WTC11 (cell line): ENCODE data around the gene SPNS3. TPM values are rescaled to one million over a fixed set of nuclear protein-coding genes. Genes with fewer than 3 reads are reported as not detected.

ENCODE experiments used
- ATAC-seq: fragments of 200-7000 bp; cut with Tn5 transposase; 2 replicates; pipeline ENCODE4 v1.10.0; 2021; ENCODE audit warnings: mild to moderate bottlenecking, moderate library complexity
- CTCF ChIA-PET: fragments of 300-600 bp; sonication (Branson Sonifier 250); formaldehyde crosslinking; loops from one replicate; lab custom pipeline; 2021; ENCODE audit warnings: antibody characterized with exemption; lab: Charles Lee
- POLR2A ChIA-PET: fragments of 350-600 bp; sonication (Branson Sonifier 250); formaldehyde crosslinking; loops from one replicate; lab custom pipeline; 2021; ENCODE audit warnings: antibody characterized with exemption; lab: Charles Lee
- DNase-seq: peaks from one replicate; pipeline ENCODE4 v3.0.0; 2021; ENCODE audit warnings: low spot score
- H3K27ac Mint-ChIP-seq: 2 replicates; pipeline ENCODE4 v1.8.0; 2021; ENCODE audit warnings: mixed read lengths
- H3K27me3 Mint-ChIP-seq: 2 replicates; pipeline ENCODE4 v1.8.0; 2021; ENCODE audit warnings: low read depth, mild to moderate bottlenecking, moderate library complexity, mixed read lengths
- H3K36me3 Mint-ChIP-seq: 2 replicates; pipeline ENCODE4 v1.8.0; 2021; ENCODE audit warnings: mixed read lengths
- H3K4me1 Mint-ChIP-seq: 2 replicates; pipeline ENCODE4 v1.8.0; 2022; ENCODE audit warnings: mixed read lengths
- H3K4me3 Mint-ChIP-seq: 2 replicates; pipeline ENCODE4 v1.8.0; 2021; ENCODE audit warnings: mild to moderate bottlenecking, moderate library complexity, mixed read lengths
- H3K9me3 Mint-ChIP-seq: 2 replicates; pipeline ENCODE4 v1.8.0; 2021; ENCODE audit warnings: mixed read lengths
- E2F4 ChIP-seq: sonication (generic); formaldehyde crosslinking; IDR thresholded peaks from 2 replicates; pipeline ENCODE4 v1.8.1; 2022; ENCODE audit warnings: low read depth, mild to moderate bottlenecking, moderate library complexity, missing genetic modification reagents, borderline replicate concordance
- ELF4 ChIP-seq: sonication (generic); formaldehyde crosslinking; IDR thresholded peaks from 2 replicates; pipeline ENCODE4 v1.8.1; 2022; ENCODE audit warnings: low read depth, mild to moderate bottlenecking, moderate library complexity, missing genetic modification reagents
- EMX1 ChIP-seq: fragments of 250-450 bp; sonication (Bioruptor Pico); IDR thresholded peaks from 2 replicates; pipeline ENCODE4 v1.8.0; 2021; ENCODE audit warnings: mild to moderate bottlenecking
- GTF2I ChIP-seq: fragments of 250-450 bp; sonication (Bioruptor Pico); conservative IDR thresholded peaks from 2 replicates; pipeline ENCODE4 v1.4.0; 2021; ENCODE audit warnings: mild to moderate bottlenecking
- MYBL2 ChIP-seq: sonication (generic); formaldehyde crosslinking; IDR thresholded peaks from 2 replicates; pipeline ENCODE4 v1.8.1; 2023; ENCODE audit warnings: mild to moderate bottlenecking, moderate library complexity, missing genetic modification reagents
- NFE2L1 ChIP-seq: sonication (generic); formaldehyde crosslinking; IDR thresholded peaks from 2 replicates; pipeline ENCODE4 v1.8.1; 2023; ENCODE audit warnings: missing genetic modification reagents
- RELA ChIP-seq: sonication (generic); formaldehyde crosslinking; IDR thresholded peaks from 2 replicates; pipeline ENCODE4 v1.8.1; 2022; ENCODE audit warnings: missing genetic modification reagents, mild to moderate bottlenecking, borderline replicate concordance
- SMAD3 ChIP-seq: sonication (generic); formaldehyde crosslinking; IDR thresholded peaks from 2 replicates; pipeline ENCODE4 v1.8.0; 2022; ENCODE audit warnings: missing genetic modification reagents, mild to moderate bottlenecking, borderline replicate concordance
- SP1 ChIP-seq: sonication (generic); formaldehyde crosslinking; conservative IDR thresholded peaks from 2 replicates; pipeline ENCODE4 v1.8.1; 2022; ENCODE audit warnings: missing genetic modification reagents
- TEAD4 ChIP-seq: sonication (generic); formaldehyde crosslinking; IDR thresholded peaks from 2 replicates; pipeline ENCODE4 v1.8.0; 2022; ENCODE audit warnings: mild to moderate bottlenecking, missing genetic modification reagents
- USF2 ChIP-seq: sonication (generic); formaldehyde crosslinking; IDR thresholded peaks from 2 replicates; pipeline ENCODE4 v1.8.1; 2023; ENCODE audit warnings: mild to moderate bottlenecking, missing genetic modification reagents, moderate library complexity
- ZNF219 ChIP-seq: sonication (generic); formaldehyde crosslinking; IDR thresholded peaks from 2 replicates; pipeline ENCODE4 v1.8.0; 2023; ENCODE audit warnings: missing genetic modification reagents, mild to moderate bottlenecking, borderline replicate concordance
- ZNF416 ChIP-seq: fragments of 250-450 bp; sonication (Bioruptor Pico); IDR thresholded peaks from 2 replicates; pipeline ENCODE4 v1.9.0; 2021; ENCODE audit warnings: mild to moderate bottlenecking, inconsistent platforms
- total RNA-seq: library from RNA; stranded (reverse); gene quantifications from 3 replicates; pipeline ENCODE4 v1.2.3, GENCODE V29; 2021
- TF ChIP-seq, protein P1 (sequence below): sonication (generic); formaldehyde crosslinking; IDR thresholded peaks from 2 replicates; pipeline ENCODE4 v1.8.1; 2023; ENCODE audit warnings: mild to moderate bottlenecking, missing genetic modification reagents, moderate library complexity
- TF ChIP-seq, protein P2 (sequence below): sonication (generic); formaldehyde crosslinking; IDR thresholded peaks from 2 replicates; pipeline ENCODE4 v1.8.0; 2022; ENCODE audit warnings: mild to moderate bottlenecking, missing genetic modification reagents
- TF ChIP-seq, protein P3 (sequence below): sonication (generic); formaldehyde crosslinking; IDR thresholded peaks from 2 replicates; pipeline ENCODE4 v1.8.0; 2023; ENCODE audit warnings: missing genetic modification reagents, mild to moderate bottlenecking, borderline replicate concordance

SPNS3 gene
- total RNA-seq, 1 experiment from 2014 or later = not detected

GRCh38 chr17:4503283-4504025 lies 69.7 kb downstream of the SPNS3 start:
- H3K9me3 Mint-ChIP-seq = no peaks in the 10 kb centered on the region
- H3K27me3 Mint-ChIP-seq = peaks cover 49% of the 10 kb centered on the region
- no peaks in the 10 kb centered on the region for H3K36me3 Mint-ChIP-seq
- ATAC-seq = no peak
- peaks cover 10% of the 10 kb centered on the region for H3K4me1 Mint-ChIP-seq
- TF ChIP-seq SP1 (CRISPR knock-in tag) (no peak), SMAD3 (no peak)
- CTCF ChIA-PET = interaction anchor here (0.6 to 2.4 kb wide), 6 partner anchors 22 to 304 kb away, joined by 3 to 11 read pairs (median 4); partner anchors contain the start of gene GLTPD2
- H3K4me3 Mint-ChIP-seq = no peak overlapping the region
- H3K27ac Mint-ChIP-seq = no peak overlapping the region
- POLR2A ChIA-PET = no interaction called here
- DNase-seq = no peak

DNA sequence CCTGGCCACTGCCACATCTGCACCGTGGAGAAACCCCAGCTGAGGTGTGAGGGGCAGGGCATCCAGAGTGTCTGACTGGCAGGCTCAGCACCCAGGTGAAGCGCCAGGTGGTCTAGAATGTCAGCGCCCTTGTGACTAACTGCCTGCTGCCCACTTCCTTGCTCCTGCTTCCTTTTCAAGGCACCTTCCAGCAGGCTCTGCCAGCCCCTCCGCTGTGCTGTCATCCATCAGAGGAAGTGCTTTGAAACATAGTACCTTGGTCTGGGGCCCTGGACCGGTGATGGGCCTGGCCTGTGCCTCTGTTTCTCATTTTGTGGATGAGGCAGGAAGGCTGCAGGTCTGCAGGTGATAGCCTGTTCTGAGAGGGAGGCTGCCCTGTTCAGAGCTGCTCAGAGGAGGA lies 70.4 kb downstream of the SPNS3 start:
- POLR2A ChIA-PET = no interaction called here

GRCh38 chr17:4505187-4505586 lies 71.4 kb downstream of the SPNS3 start:
- Mint-ChIP-seq H3K27ac (no peak overlapping the region), H3K9me3 (no peaks in the 10 kb centered on the region), H3K4me3 (no peak overlapping the region), H3K36me3 (no peaks in the 10 kb centered on the region), H3K4me1 (peaks cover 8% of the 10 kb centered on the region), H3K27me3 (peaks cover 44% of the 10 kb centered on the region)
- no peak for ATAC-seq
- TF ChIP-seq USF2 (CRISPR knock-in tag) (no peak), MYBL2 (CRISPR knock-in tag) (no peak), RELA (CRISPR knock-in tag) (no peak), TEAD4 (CRISPR knock-in tag) (no peak), GTF2I (CRISPR knock-in tag) (no peak)
- CTCF ChIA-PET = interaction anchor here (2.4 kb wide), 1 partner anchor 84 kb away, joined by 11 read pairs; no protein-coding TSS in a partner anchor
- POLR2A ChIA-PET = no interaction called here
- no peak for DNase-seq

More for the DNA sequence above, 70.4 kb downstream of the SPNS3 start:
- peaks cover 10% of the 10 kb centered on the region for H3K4me1 Mint-ChIP-seq
- DNase-seq (no peak), ATAC-seq (no peak)
- TF ChIP-seq E2F4 (CRISPR knock-in tag) (no peak), ZNF416 (CRISPR knock-in tag) (no peak), EMX1 (CRISPR knock-in tag) (no peak), ELF4 (CRISPR knock-in tag) (no peak), NFE2L1 (CRISPR knock-in tag) (no peak), RELA (CRISPR knock-in tag) (no peak), ZNF219 (CRISPR knock-in tag) (no peak)
- TF ChIP-seq, protein P1, sequence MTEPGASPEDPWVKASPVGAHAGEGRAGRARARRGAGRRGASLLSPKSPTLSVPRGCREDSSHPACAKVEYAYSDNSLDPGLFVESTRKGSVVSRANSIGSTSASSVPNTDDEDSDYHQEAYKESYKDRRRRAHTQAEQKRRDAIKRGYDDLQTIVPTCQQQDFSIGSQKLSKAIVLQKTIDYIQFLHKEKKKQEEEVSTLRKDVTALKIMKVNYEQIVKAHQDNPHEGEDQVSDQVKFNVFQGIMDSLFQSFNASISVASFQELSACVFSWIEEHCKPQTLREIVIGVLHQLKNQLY (CRISPR knock-in tag) = no peak
- TF ChIP-seq, protein P2, sequence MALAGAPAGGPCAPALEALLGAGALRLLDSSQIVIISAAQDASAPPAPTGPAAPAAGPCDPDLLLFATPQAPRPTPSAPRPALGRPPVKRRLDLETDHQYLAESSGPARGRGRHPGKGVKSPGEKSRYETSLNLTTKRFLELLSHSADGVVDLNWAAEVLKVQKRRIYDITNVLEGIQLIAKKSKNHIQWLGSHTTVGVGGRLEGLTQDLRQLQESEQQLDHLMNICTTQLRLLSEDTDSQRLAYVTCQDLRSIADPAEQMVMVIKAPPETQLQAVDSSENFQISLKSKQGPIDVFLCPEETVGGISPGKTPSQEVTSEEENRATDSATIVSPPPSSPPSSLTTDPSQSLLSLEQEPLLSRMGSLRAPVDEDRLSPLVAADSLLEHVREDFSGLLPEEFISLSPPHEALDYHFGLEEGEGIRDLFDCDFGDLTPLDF (CRISPR knock-in tag) = no peak
- TF ChIP-seq, protein P3, sequence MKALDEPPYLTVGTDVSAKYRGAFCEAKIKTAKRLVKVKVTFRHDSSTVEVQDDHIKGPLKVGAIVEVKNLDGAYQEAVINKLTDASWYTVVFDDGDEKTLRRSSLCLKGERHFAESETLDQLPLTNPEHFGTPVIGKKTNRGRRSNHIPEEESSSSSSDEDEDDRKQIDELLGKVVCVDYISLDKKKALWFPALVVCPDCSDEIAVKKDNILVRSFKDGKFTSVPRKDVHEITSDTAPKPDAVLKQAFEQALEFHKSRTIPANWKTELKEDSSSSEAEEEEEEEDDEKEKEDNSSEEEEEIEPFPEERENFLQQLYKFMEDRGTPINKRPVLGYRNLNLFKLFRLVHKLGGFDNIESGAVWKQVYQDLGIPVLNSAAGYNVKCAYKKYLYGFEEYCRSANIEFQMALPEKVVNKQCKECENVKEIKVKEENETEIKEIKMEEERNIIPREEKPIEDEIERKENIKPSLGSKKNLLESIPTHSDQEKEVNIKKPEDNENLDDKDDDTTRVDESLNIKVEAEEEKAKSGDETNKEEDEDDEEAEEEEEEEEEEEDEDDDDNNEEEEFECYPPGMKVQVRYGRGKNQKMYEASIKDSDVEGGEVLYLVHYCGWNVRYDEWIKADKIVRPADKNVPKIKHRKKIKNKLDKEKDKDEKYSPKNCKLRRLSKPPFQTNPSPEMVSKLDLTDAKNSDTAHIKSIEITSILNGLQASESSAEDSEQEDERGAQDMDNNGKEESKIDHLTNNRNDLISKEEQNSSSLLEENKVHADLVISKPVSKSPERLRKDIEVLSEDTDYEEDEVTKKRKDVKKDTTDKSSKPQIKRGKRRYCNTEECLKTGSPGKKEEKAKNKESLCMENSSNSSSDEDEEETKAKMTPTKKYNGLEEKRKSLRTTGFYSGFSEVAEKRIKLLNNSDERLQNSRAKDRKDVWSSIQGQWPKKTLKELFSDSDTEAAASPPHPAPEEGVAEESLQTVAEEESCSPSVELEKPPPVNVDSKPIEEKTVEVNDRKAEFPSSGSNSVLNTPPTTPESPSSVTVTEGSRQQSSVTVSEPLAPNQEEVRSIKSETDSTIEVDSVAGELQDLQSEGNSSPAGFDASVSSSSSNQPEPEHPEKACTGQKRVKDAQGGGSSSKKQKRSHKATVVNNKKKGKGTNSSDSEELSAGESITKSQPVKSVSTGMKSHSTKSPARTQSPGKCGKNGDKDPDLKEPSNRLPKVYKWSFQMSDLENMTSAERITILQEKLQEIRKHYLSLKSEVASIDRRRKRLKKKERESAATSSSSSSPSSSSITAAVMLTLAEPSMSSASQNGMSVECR (CRISPR knock-in tag) = no peak
- no peak overlapping the region for H3K4me3 Mint-ChIP-seq
- CTCF ChIA-PET = interaction anchor here (0.8 to 2.4 kb wide), 3 partner anchors 9 to 91 kb away, joined by 3 to 11 read pairs (median 5); no protein-coding TSS in a partner anchor
- H3K36me3 Mint-ChIP-seq = no peaks in the 10 kb centered on the region
- H3K27ac Mint-ChIP-seq = no peak overlapping the region
- peaks cover 54% of the 10 kb centered on the region for H3K27me3 Mint-ChIP-seq
- no peaks in the 10 kb centered on the region for H3K9me3 Mint-ChIP-seq
